ENCODE measurements around the gene ZNF549.

ZNF549 gene

GRCh38 chr19:57570707-57571106 lies 43.6 kb downstream of the ZNF549 start:
- DNase-seq = no peak

GRCh38 chr19:57572415-57572947 lies 45.3 kb downstream of the ZNF549 start:
- no peak for DNase-seq

- no peak for DNase-seq
These were observed 49.5 kb downstream of the ZNF549 start for GRCh38 chr19:57576661-57577060.

GRCh38 chr19:57578487-57579205 lies 51.5 kb downstream of the ZNF549 start, which contains the start of gene ZNF416:
Gene ZNF416 (minus strand): TSS chr19:57578911. CDS start chr19:57578704, 207 bp downstream.
- peak; percentile 83 to 96 (median 95) for DNase-seq

DNA sequence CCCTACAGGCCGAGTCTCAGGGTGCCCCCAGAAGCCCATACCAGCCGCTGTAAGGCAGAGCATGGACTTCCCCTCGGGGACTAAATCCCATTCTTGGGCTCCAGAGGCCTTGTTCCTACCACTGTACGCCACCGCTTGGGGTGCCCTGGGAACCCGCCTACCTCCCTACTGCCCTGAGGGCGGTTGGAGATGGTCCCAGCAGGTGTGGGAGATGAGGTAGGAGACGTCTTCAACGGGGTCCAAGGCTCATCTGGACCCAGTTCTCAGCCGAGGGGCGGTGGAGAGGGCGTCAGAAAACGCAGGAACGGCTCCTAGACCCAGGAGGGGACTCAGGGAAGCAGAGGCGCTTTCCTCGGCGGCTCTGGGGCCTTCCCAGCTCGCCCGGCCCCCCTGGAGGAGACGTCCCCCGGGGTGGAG lies 56.0 kb downstream of the ZNF549 start:
- no peak for DNase-seq

GRCh38 chr19:57583521-57584416 lies 56.6 kb downstream of the ZNF549 start, which contains the start of gene ZIK1:
Gene ZIK1 (plus strand): TSS chr19:57584145. CDS start chr19:57584357, 212 bp downstream.
- peak; percentile 75 to 88 (median 84) for DNase-seq

DNA sequence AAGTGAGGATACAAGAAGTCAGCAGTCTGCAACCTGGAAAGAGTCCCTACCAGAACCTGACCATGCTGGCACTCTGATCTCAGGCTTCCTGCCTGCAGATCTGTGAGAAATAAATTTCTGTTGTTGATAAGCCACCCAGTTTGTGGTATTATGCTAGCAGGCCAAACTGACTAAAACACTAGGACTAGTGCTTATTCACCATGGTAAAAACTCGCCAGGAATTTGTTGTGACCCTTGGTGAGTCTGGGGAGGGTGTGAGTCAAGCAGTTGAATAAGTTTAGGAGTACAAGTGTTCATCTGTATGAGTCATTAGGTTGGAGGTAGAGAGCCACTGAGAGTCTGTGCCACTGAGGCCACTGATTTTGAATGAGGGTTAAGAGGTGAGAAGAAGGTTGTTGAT lies 60.4 kb downstream of the ZNF549 start:
- no peak for DNase-seq

GRCh38 chr19:57599377-57599760 lies 72.2 kb downstream of the ZNF549 start:
- DNase-seq = no peak

DNA sequence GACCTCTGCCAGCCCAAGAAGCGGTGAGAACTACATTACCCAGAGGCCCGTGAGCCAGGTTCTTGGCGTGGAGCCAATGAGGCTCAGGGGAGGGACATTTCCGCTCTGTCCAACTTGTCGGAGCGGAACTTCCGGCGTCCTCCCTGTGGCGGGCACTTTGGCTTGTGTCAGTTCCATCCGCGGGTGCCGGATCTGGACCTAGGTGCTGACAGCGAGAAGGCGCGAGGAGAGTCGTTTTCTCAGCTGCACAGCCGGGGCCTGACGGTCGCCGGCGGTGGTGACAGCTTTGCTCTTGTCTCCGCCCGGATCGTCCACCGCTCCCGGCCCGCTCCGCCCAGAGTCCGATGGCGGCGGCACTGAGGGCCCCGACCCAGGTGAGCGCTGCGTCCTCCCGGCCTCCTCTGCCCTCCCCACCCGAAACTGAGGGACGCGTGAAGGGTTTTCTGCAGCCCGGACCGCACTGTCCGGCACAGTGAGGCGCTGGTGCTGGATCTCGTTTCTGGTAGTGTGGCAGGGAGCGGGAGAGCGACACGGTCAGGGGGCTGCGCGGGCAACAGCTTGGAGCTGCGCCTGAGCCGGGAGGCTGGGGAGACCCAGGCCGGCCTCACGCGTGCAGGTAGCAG lies 72.7 kb downstream of the ZNF549 start, which contains the start of gene ZNF530:
Gene ZNF530 (plus strand): TSS at position 125 of the 623 bp plus-strand sequence. CDS start 4,461 bp downstream, outside the sequence.
- peak; percentile 42 to 79 (median 74) for DNase-seq

DNA sequence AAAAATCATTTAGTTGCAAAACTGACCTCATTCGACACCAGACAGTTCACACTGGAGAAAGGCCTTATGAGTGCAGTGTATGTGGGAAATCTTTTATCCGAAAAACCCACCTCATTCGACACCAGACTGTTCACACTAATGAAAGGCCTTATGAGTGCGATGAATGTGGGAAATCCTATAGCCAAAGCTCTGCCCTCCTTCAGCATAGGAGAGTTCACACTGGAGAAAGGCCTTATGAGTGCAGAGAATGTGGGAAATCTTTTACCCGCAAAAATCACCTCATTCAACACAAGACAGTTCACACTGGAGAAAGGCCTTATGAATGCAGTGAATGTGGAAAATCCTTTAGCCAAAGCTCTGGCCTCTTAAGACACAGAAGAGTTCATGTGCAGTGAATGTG lies 79.8 kb downstream of the ZNF549 start:
- DNase-seq = no peak

Measured in stimulated activated naive CD4-positive, alpha-beta T cell (primary cell).